H1 (cell line): ENCODE data around the gene DCAF4. TPM values are rescaled to one million over a fixed set of nuclear protein-coding genes. Genes with fewer than 3 reads are reported as not detected.

Experiments used
- CTCF ChIA-PET: fragments of 300-600 bp; sonication (Branson Sonifier 250); formaldehyde crosslinking; loops from one replicate; lab custom pipeline; 2021; ENCODE audit not compliant: partially characterized antibody; lab: Charles Lee
- POLR2A ChIA-PET: fragments of 300-600 bp; sonication (Branson Sonifier 250); formaldehyde crosslinking; loops from one replicate; lab custom pipeline; 2021; ENCODE audit warnings: inconsistent platforms; ENCODE audit not compliant: partially characterized antibody; lab: Charles Lee
- DNase-seq, 2 experiments: peaks; one replicate each; pipeline versions ENCODE4 v3.0.0 to v3.0.0-alpha.2; 2010 to 2022; ENCODE audit warnings: low spot score in 2 of 2, low read depth in 1 of 2, mixed read lengths in 1 of 2
- FAIRE-seq: peaks from 2 replicates; lab custom pipeline; 2011; peaks lifted over from hg19 to GRCh38; lab: Jason Lieb, UNC
- H2AFZ ChIP-seq: 2 replicates; pipeline ENCODE4 v1.8.1; 2012; ENCODE audit warnings: low read length, inconsistent platforms
- H2AK5ac ChIP-seq: 2 replicates; pipeline ENCODE4 v1.6.1; 2013; ENCODE audit warnings: low read depth, low read length
- H2BK120ac ChIP-seq: replicated peaks from 2 replicates; pipeline ENCODE3; 2013; ENCODE audit warnings: low read depth, low read length, inconsistent platforms
- H2BK12ac ChIP-seq: 2 replicates; pipeline ENCODE4 v1.6.1; 2013; ENCODE audit warnings: low read depth, low read length
- H2BK15ac ChIP-seq: 2 replicates; pipeline ENCODE4 v1.6.1; 2013; ENCODE audit warnings: low read length
- H2BK20ac ChIP-seq: 2 replicates; pipeline ENCODE4 v1.6.1; 2013; ENCODE audit warnings: low read length
- H2BK5ac ChIP-seq: 2 replicates; pipeline ENCODE4 v1.6.1; 2013; ENCODE audit warnings: low read depth, low read length
- H3K14ac ChIP-seq: 2 replicates; pipeline ENCODE4 v1.6.1; 2013; ENCODE audit warnings: inconsistent platforms; ENCODE audit not compliant: insufficient read length
- H3K18ac ChIP-seq: 2 replicates; pipeline ENCODE4 v1.6.1; 2013; ENCODE audit warnings: low read length; ENCODE audit errors: extremely low read depth
- H3K23ac ChIP-seq: 2 replicates; pipeline ENCODE4 v1.6.1; 2013; ENCODE audit warnings: inconsistent platforms; ENCODE audit not compliant: insufficient read length
- H3K23me2 ChIP-seq: 2 replicates; pipeline ENCODE4 v1.6.1; 2013; ENCODE audit warnings: low read depth, low read length
- H3K27ac ChIP-seq: 2 replicates; pipeline ENCODE4 v1.6.1; 2011; ENCODE audit warnings: low read depth, low read length, inconsistent platforms
- H3K27me3 ChIP-seq, 4 experiments: replicated peaks in 1 of 4; 1 replicate in 1 of 4; 2 replicates in 3 of 4; pipeline versions ENCODE4 v1.6.1 to v1.8.1; 2011 to 2013; ENCODE audit warnings: low read length in 3 of 4, mild to moderate bottlenecking in 3 of 4, inconsistent platforms in 2 of 4, mixed read lengths in 2 of 4, moderate library complexity in 1 of 4; ENCODE audit not compliant: control insufficient read depth in 3 of 4, insufficient read depth in 3 of 4; ENCODE audit errors: extremely low read depth in 1 of 4
- H3K36me3 ChIP-seq, 4 experiments: 2 replicates each; pipeline versions ENCODE4 v1.6.1 to v1.8.1; 2011 to 2013; ENCODE audit warnings: mild to moderate bottlenecking in 4 of 4, low read length in 3 of 4, moderate library complexity in 2 of 4, control low read depth in 1 of 4, inconsistent platforms in 1 of 4; ENCODE audit not compliant: insufficient read depth in 4 of 4, control insufficient read depth in 2 of 4
- H3K4ac ChIP-seq: replicated peaks from 2 replicates; pipeline ENCODE3; 2013; ENCODE audit warnings: low read length, low read depth, mixed read lengths, inconsistent platforms; ENCODE audit not compliant: insufficient read length
- H3K4me1 ChIP-seq, 4 experiments: replicated peaks in 1 of 4; 1 replicate in 1 of 4; 2 replicates in 3 of 4; pipeline versions ENCODE4 v1.6.1 to v1.8.1; 2011 to 2013; ENCODE audit warnings: low read length in 3 of 4, inconsistent platforms in 2 of 4, mixed read lengths in 1 of 4; ENCODE audit not compliant: insufficient read depth in 4 of 4, control insufficient read depth in 3 of 4
- H3K4me2 ChIP-seq, 2 experiments: 2 replicates each; pipeline versions ENCODE4 v1.6.1 to v1.8.1; 2011 to 2013; ENCODE audit warnings: low read depth in 2 of 2, low read length in 2 of 2, control low read depth in 1 of 2, inconsistent platforms in 1 of 2, mild to moderate bottlenecking in 1 of 2; ENCODE audit not compliant: insufficient read depth in 1 of 2
- H3K4me3 ChIP-seq, 4 experiments: fragments of 200-600, 300-600 bp in 1 of 4; sonication (generic), shearing (Covaris generic), sonication (Bioruptor Twin) in 1 of 4; 2 replicates each; pipeline versions ENCODE4 v1.5.1 to v1.8.1; 2011 to 2016; ENCODE audit warnings: low read length in 4 of 4, low read depth in 3 of 4, control low read depth in 2 of 4, inconsistent platforms in 2 of 4, mild to moderate bottlenecking in 2 of 4, mixed read lengths in 1 of 4, moderate library complexity in 1 of 4; ENCODE audit not compliant: insufficient read depth in 2 of 4; ENCODE audit errors: extremely low read depth in 1 of 4
- H3K56ac ChIP-seq: replicated peaks from 2 replicates; pipeline ENCODE3; 2013; ENCODE audit warnings: low read depth, mild to moderate bottlenecking, mixed read lengths, low read length, inconsistent platforms; ENCODE audit not compliant: insufficient read length
- H3K79me1 ChIP-seq: 2 replicates; pipeline ENCODE4 v1.6.1; 2013; ENCODE audit warnings: low read depth, low read length, control low read depth
- H3K79me2 ChIP-seq, 2 experiments: 2 replicates each; pipeline versions ENCODE4 v1.6.1 to v1.8.1; 2012 to 2013; ENCODE audit warnings: low read length in 2 of 2, mild to moderate bottlenecking in 2 of 2, inconsistent platforms in 1 of 2; ENCODE audit not compliant: insufficient read depth in 2 of 2, control insufficient read depth in 1 of 2
- H3K9ac ChIP-seq, 4 experiments: replicated peaks in 1 of 4; 1 replicate in 1 of 4; 2 replicates in 3 of 4; pipeline versions ENCODE4 v1.6.1 to v1.8.1; 2011 to 2013; ENCODE audit warnings: low read depth in 3 of 4, low read length in 3 of 4, control low read depth in 2 of 4, mild to moderate bottlenecking in 2 of 4, moderate library complexity in 2 of 4, inconsistent platforms in 1 of 4; ENCODE audit errors: extremely low read depth in 1 of 4
- H3K9me3 ChIP-seq, 2 experiments: 2 replicates each; pipeline versions ENCODE4 v1.6.1 to v1.8.1; 2012 to 2013; ENCODE audit warnings: mild to moderate bottlenecking in 2 of 2, moderate library complexity in 2 of 2, control low read depth in 1 of 2, inconsistent platforms in 1 of 2, low read depth in 1 of 2, low read length in 1 of 2, mixed read lengths in 1 of 2; ENCODE audit not compliant: insufficient read depth in 2 of 2
- H4K20me1 ChIP-seq, 2 experiments: replicated peaks in 1 of 2; 2 replicates each; pipeline versions ENCODE3 to v1.8.1; 2011 to 2013; ENCODE audit warnings: inconsistent platforms in 2 of 2, low read length in 2 of 2, mild to moderate bottlenecking in 1 of 2; ENCODE audit not compliant: insufficient read depth in 2 of 2, control insufficient read depth in 1 of 2
- H4K5ac ChIP-seq: 2 replicates; pipeline ENCODE4 v1.6.1; 2013; ENCODE audit warnings: low read length, low read depth, mixed read lengths, inconsistent platforms; ENCODE audit not compliant: insufficient read length
- H4K8ac ChIP-seq: 2 replicates; pipeline ENCODE4 v1.8.0; 2013; ENCODE audit warnings: mild to moderate bottlenecking, moderate library complexity, low read length, inconsistent platforms; ENCODE audit not compliant: insufficient read depth; ENCODE audit errors: extremely low read depth
- H4K91ac ChIP-seq: replicated peaks from 2 replicates; pipeline ENCODE3; 2013; ENCODE audit warnings: low read length, mixed read lengths, inconsistent platforms; ENCODE audit not compliant: insufficient read length
- CEBPB ChIP-seq: IDR thresholded peaks from 2 replicates; pipeline ENCODE4 v1.6.1; 2012; ENCODE audit warnings: low read depth, low read length
- CTBP2 ChIP-seq: IDR thresholded peaks from 2 replicates; pipeline ENCODE4 v1.7.0; 2011; ENCODE audit warnings: borderline replicate concordance, mild to moderate bottlenecking, moderate library complexity, mixed read lengths, low read length; ENCODE audit not compliant: insufficient read depth, insufficient read length
- JUN ChIP-seq: IDR thresholded peaks from 2 replicates; pipeline ENCODE4 v1.6.1; 2011; ENCODE audit warnings: low read depth, mild to moderate bottlenecking, improper control_type of control experiment, low read length
- KDM5A ChIP-seq: fragments of 200-600 bp; IDR thresholded peaks from 2 replicates; pipeline ENCODE4 v1.7.1; 2012; ENCODE audit warnings: mild to moderate bottlenecking, low read length, inconsistent platforms, mixed read lengths
- WGBS, 2 experiments: shearing (Covaris generic) in 1 of 2; methylation state at CpG; one replicate each; pipeline versions ENCODE4 v1.1.6 to v1.1.7; 2013 to 2015; ENCODE audit warnings: low lambda C conversion rate in 2 of 2, mixed read lengths in 2 of 2, inconsistent platforms in 1 of 2, low coverage in 1 of 2, missing lambda C conversion rate in 1 of 2; ENCODE audit not compliant: insufficient replicate concordance in 2 of 2, insufficient coverage in 1 of 2, insufficient read length in 1 of 2; ENCODE audit errors: extremely low coverage in 1 of 2, missing lambda C conversion rate in 1 of 2; 5-methylcytosine and 5-hydroxymethylcytosine counted together
- polyA plus RNA-seq, 7 experiments: library from polyadenylated mRNA; depleted of rRNA in 3 of 7; stranded (reverse) in 5 of 7; unstranded in 2 of 7; fragments of >200 nt in 5 of 7; fragments of 200-250 nt in 2 of 7; gene quantifications; 1 replicate in 5 of 7; 2 replicates in 1 of 7; 4 replicates in 1 of 7; pipeline versions ENCODE4 v1.2.1 to v1.2.3, GENCODE V29; 2011 to 2013; ENCODE audit warnings: missing spikeins in 2 of 7, mixed read lengths in 2 of 7
- total RNA-seq: library from RNA; stranded (reverse); fragmentation: NEBNext Ultra II Directional; extraction: Animal tissue kit (Norgen Biotek cat#: 25700); gene quantifications from 2 replicates; pipeline ENCODE4 v1.2.1, GENCODE V29; 2021
- TF ChIP-seq, protein P1 (sequence below), 3 experiments: IDR thresholded peaks; 1 replicate in 2 of 3; 2 replicates in 1 of 3; pipeline versions ENCODE4 v1.5.1 to v1.6.1; 2011; ENCODE audit warnings: low read length in 3 of 3, mild to moderate bottlenecking in 3 of 3, inconsistent platforms in 2 of 3, low read depth in 1 of 3, moderate library complexity in 1 of 3; ENCODE audit not compliant: insufficient read depth in 1 of 3; ENCODE audit errors: control extremely low read depth in 1 of 3

The DCAF4 gene
- total and polyA plus RNA-seq, 2 of the 8 experiments (the other 6 are each of a cell fraction or from before 2014, with no cell fraction given), result 17.0 to 21.1 TPM

DNA sequence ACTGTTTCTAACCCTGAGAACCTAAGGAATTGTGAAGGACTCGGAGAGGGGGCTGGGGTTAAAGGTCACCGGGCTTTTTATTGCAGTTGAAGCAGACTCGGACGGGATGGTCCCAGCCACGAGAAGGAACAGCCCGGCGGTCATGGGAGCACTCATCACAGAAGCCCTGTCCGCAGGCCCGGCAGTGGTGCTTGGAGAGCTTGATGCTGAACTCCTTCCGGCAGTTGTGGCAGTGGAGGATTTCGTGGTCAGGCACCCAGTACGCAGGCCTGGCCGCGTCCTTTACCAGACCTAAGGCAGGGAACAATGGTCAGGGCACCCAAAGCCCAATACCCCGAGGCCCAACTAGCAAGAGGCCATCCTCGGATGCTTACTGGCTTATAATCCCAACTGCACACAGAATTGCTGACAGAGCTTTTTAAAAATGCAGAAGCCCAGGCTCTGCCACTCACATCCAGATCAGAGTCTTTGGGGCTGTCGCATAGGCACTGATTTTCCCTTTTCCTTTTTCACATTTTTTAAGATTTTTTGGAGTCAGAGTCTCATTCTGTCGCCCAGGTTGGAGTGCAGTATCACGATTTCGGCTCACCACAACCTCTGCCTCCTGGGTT, 44.7 kb downstream of the DCAF4 start:
- H3K18ac ChIP-seq, result no peak overlapping the region

More for the DNA sequence above, 44.7 kb downstream of the DCAF4 start:
- Histone ChIP-seq H3K23ac (no peak overlapping the region), H2BK5ac (no peak overlapping the region), H3K27me3 (no peaks in the 10 kb centered on the region), H3K56ac (no peak overlapping the region), H2BK12ac (no peak overlapping the region), H4K91ac (no peak overlapping the region), H3K4me3 (no peak overlapping the region), H3K36me3 (peaks cover 2 to 24% (median 4%) of the 10 kb centered on the region in 4 experiments; a peak in 4 of 8 replicates), H4K20me1 (peaks cover 0 to 2% of the 10 kb centered on the region in 2 experiments), H3K4ac (no peak overlapping the region), H3K23me2 (no peaks in the 10 kb centered on the region), H2BK20ac (no peak overlapping the region), H3K4me1 (no peaks in the 10 kb centered on the region), H3K9me3 (no peaks in the 10 kb centered on the region), H2BK15ac (no peak overlapping the region), H3K14ac (no peak overlapping the region), H3K79me2 (no peaks in the 10 kb centered on the region), H2AFZ (no peak overlapping the region), H3K9ac (no peak overlapping the region), H3K4me2 (no peak overlapping the region), H2AK5ac (no peak overlapping the region), H4K8ac (no peak overlapping the region), H3K79me1 (no peaks in the 10 kb centered on the region)
- DNase-seq (no peak), FAIRE-seq (no peak)
- 93% methylated on average over 20 of the region's 20 CpGs; no CpG with 5 or more reads in 1 of the 2 experiments for WGBS, 2 experiments
- ChIA-PET CTCF (interaction anchor here (0.6 kb wide), 1 partner anchor 219 kb away, joined by 3 read pairs; no protein-coding TSS in a partner anchor), POLR2A (interaction anchor here (1.1 to 1.4 kb wide), 2 partner anchors 9 to 88 kb away, joined by 3 read pairs; partner anchors contain the start of gene RBM25)
- no peak for TF ChIP-seq KDM5A
- TF ChIP-seq, protein P1, sequence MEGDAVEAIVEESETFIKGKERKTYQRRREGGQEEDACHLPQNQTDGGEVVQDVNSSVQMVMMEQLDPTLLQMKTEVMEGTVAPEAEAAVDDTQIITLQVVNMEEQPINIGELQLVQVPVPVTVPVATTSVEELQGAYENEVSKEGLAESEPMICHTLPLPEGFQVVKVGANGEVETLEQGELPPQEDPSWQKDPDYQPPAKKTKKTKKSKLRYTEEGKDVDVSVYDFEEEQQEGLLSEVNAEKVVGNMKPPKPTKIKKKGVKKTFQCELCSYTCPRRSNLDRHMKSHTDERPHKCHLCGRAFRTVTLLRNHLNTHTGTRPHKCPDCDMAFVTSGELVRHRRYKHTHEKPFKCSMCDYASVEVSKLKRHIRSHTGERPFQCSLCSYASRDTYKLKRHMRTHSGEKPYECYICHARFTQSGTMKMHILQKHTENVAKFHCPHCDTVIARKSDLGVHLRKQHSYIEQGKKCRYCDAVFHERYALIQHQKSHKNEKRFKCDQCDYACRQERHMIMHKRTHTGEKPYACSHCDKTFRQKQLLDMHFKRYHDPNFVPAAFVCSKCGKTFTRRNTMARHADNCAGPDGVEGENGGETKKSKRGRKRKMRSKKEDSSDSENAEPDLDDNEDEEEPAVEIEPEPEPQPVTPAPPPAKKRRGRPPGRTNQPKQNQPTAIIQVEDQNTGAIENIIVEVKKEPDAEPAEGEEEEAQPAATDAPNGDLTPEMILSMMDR (IDR thresholded peaks at IDR 0.05; ENCODE audit: control extremely low read depth in 1 of 3, insufficient read depth in 1 of 3, low read depth in 1 of 3, low read length in 3 of 3), result no peak
- no peak for TF ChIP-seq JUN
- no peak for TF ChIP-seq CEBPB
- TF ChIP-seq CTBP2, result no peak
- TF ChIP-seq, all 59 proteins: peak for 0
- no peak overlapping the region for H3K27ac ChIP-seq
- no peak overlapping the region for H4K5ac ChIP-seq
- H2BK120ac ChIP-seq, result no peak overlapping the region
